Measurements from ENCODE around the gene KICS2.

Gene KICS2

GRCh38 chr12:64255249-64255648, 33.2 kb upstream of the KICS2 start:
- Histone ChIP-seq H3K27me3 (ENCODE audit: control insufficient read depth in 1 of 2, insufficient read depth in 1 of 2, low read length in 2 of 2) (no peaks in the 10 kb centered on the region), H3K23ac (ENCODE audit: low read length in 2 of 2) (no peak overlapping the region), H3K4me1 (ENCODE audit: control insufficient read depth, insufficient read depth, low read depth, low read length) (no peaks in the 10 kb centered on the region), H2BK12ac (ENCODE audit: low read length in 2 of 2) (no peak overlapping the region), H2BK120ac (ENCODE audit: low read depth, low read length) (no peak overlapping the region), H4K91ac (ENCODE audit: low read length) (no peak overlapping the region), H3K4ac (ENCODE audit: low read depth in 1 of 2, low read length in 2 of 2) (no peak overlapping the region), H2BK15ac (ENCODE audit: low read depth, poor library complexity, severe bottlenecking) (no peak overlapping the region), H3K18ac (ENCODE audit: low read depth in 1 of 2, low read length in 2 of 2) (no peak overlapping the region), H3K27ac (ENCODE audit: low read length, poor library complexity, severe bottlenecking) (no peak overlapping the region), H4K8ac (ENCODE audit: low read length) (no peak overlapping the region), H2BK5ac (ENCODE audit: low read depth, low read length, poor library complexity, severe bottlenecking) (no peak overlapping the region), H3K9me3 (ENCODE audit: control insufficient read depth, low read length) (no peaks in the 10 kb centered on the region), H2AFZ (ENCODE audit: low read depth, low read length) (no peak overlapping the region), H3K14ac (ENCODE audit: low read length in 2 of 2) (no peak overlapping the region), H3K79me1 (replicated peaks; ENCODE audit: low read length, poor library complexity, severe bottlenecking) (no peaks in the 10 kb centered on the region), H2AK5ac (ENCODE audit: low read length, severe bottlenecking) (no peak overlapping the region), H3K4me3 (ENCODE audit: insufficient read depth in 1 of 2, low read depth in 1 of 2, low read length in 2 of 2) (no peak overlapping the region), H3K9ac (ENCODE audit: low read length) (peak overlapping the region; percentile 52), H3K36me3 (ENCODE audit: control insufficient read depth in 1 of 2, insufficient read depth in 2 of 2, low read depth in 1 of 2, low read length in 2 of 2) (no peaks in the 10 kb centered on the region), H3K4me2 (ENCODE audit: low read length, poor library complexity, severe bottlenecking) (no peak overlapping the region)
- 94% methylated on average over 3 of the region's 4 CpGs for WGBS
- no peak for DNase-seq

- WGBS: no CpG with 5 or more reads among the region's 1 CpG
- no peak overlapping the region for H2BK120ac ChIP-seq (ENCODE audit: low read depth, low read length)
- no peak overlapping the region for H2AK5ac ChIP-seq (ENCODE audit: low read length, severe bottlenecking)
- no peak overlapping the region for H4K8ac ChIP-seq (ENCODE audit: low read length)
- no peak overlapping the region for H2BK12ac ChIP-seq (ENCODE audit: low read length in 2 of 2)
- H3K18ac ChIP-seq (ENCODE audit: low read depth in 1 of 2, low read length in 2 of 2): no peak overlapping the region
- H2BK5ac ChIP-seq (ENCODE audit: low read depth, low read length, poor library complexity, severe bottlenecking): no peak overlapping the region
- H3K27ac ChIP-seq (ENCODE audit: low read length, poor library complexity, severe bottlenecking): no peak overlapping the region
- H2AFZ ChIP-seq (ENCODE audit: low read depth, low read length): no peak overlapping the region
- no peaks in the 10 kb centered on the region for H3K4me1 ChIP-seq (ENCODE audit: control insufficient read depth, insufficient read depth, low read depth, low read length)
- no peak overlapping the region for H3K4ac ChIP-seq (ENCODE audit: low read depth in 1 of 2, low read length in 2 of 2)
- no peak overlapping the region for H3K23ac ChIP-seq (ENCODE audit: low read length in 2 of 2)
- H3K14ac ChIP-seq (ENCODE audit: low read length in 2 of 2): no peak overlapping the region
- no peak overlapping the region for H4K91ac ChIP-seq (ENCODE audit: low read length)
- no peak overlapping the region for H2BK15ac ChIP-seq (ENCODE audit: low read depth, poor library complexity, severe bottlenecking)
- no peak overlapping the region for H3K4me2 ChIP-seq (ENCODE audit: low read length, poor library complexity, severe bottlenecking)
- peak overlapping the region; percentile 74 for H3K9ac ChIP-seq (ENCODE audit: low read length)
- no peaks in the 10 kb centered on the region for H3K79me1 ChIP-seq (replicated peaks; ENCODE audit: low read length, poor library complexity, severe bottlenecking)
- no peak overlapping the region for H3K4me3 ChIP-seq (ENCODE audit: insufficient read depth in 1 of 2, low read depth in 1 of 2, low read length in 2 of 2)
- no peaks in the 10 kb centered on the region for H3K36me3 ChIP-seq (ENCODE audit: control insufficient read depth in 1 of 2, insufficient read depth in 2 of 2, low read depth in 1 of 2, low read length in 2 of 2)
- no peaks in the 10 kb centered on the region for H3K27me3 ChIP-seq (ENCODE audit: control insufficient read depth in 1 of 2, insufficient read depth in 1 of 2, low read length in 2 of 2)
- H3K9me3 ChIP-seq (ENCODE audit: control insufficient read depth, low read length): no peaks in the 10 kb centered on the region
- DNase-seq: no peak
Observed at GRCh38 chr12:64253356-64253755, 31.3 kb upstream of the KICS2 start.

- H3K23ac ChIP-seq (ENCODE audit: low read length in 2 of 2): no peak overlapping the region
- H3K4me1 ChIP-seq (ENCODE audit: control insufficient read depth, insufficient read depth, low read depth, low read length): no peaks in the 10 kb centered on the region
- H3K9ac ChIP-seq (ENCODE audit: low read length): peak overlapping the region; percentile 74
- no peak overlapping the region for H3K4ac ChIP-seq (ENCODE audit: low read depth in 1 of 2, low read length in 2 of 2)
- no peak overlapping the region for H4K8ac ChIP-seq (ENCODE audit: low read length)
- H3K36me3 ChIP-seq (ENCODE audit: control insufficient read depth in 1 of 2, insufficient read depth in 2 of 2, low read depth in 1 of 2, low read length in 2 of 2): no peaks in the 10 kb centered on the region
- no peak overlapping the region for H3K14ac ChIP-seq (ENCODE audit: low read length in 2 of 2)
- no peak overlapping the region for H2AFZ ChIP-seq (ENCODE audit: low read depth, low read length)
- no peak overlapping the region for H3K27ac ChIP-seq (ENCODE audit: low read length, poor library complexity, severe bottlenecking)
- WGBS: 82% methylated on average over 3 of the region's 3 CpGs
- no peak overlapping the region for H3K18ac ChIP-seq (ENCODE audit: low read depth in 1 of 2, low read length in 2 of 2)
- H2BK12ac ChIP-seq (ENCODE audit: low read length in 2 of 2): no peak overlapping the region
- H2BK15ac ChIP-seq (ENCODE audit: low read depth, poor library complexity, severe bottlenecking): no peak overlapping the region
- H3K9me3 ChIP-seq (ENCODE audit: control insufficient read depth, low read length): no peaks in the 10 kb centered on the region
- no peak for DNase-seq
- H3K27me3 ChIP-seq (ENCODE audit: control insufficient read depth in 1 of 2, insufficient read depth in 1 of 2, low read length in 2 of 2): no peaks in the 10 kb centered on the region
- no peak overlapping the region for H2AK5ac ChIP-seq (ENCODE audit: low read length, severe bottlenecking)
- no peak overlapping the region for H2BK5ac ChIP-seq (ENCODE audit: low read depth, low read length, poor library complexity, severe bottlenecking)
- H4K91ac ChIP-seq (ENCODE audit: low read length): no peak overlapping the region
- no peak overlapping the region for H3K4me3 ChIP-seq (ENCODE audit: insufficient read depth in 1 of 2, low read depth in 1 of 2, low read length in 2 of 2)
- no peak overlapping the region for H3K4me2 ChIP-seq (ENCODE audit: low read length, poor library complexity, severe bottlenecking)
- no peaks in the 10 kb centered on the region for H3K79me1 ChIP-seq (replicated peaks; ENCODE audit: low read length, poor library complexity, severe bottlenecking)
- no peak overlapping the region for H2BK120ac ChIP-seq (ENCODE audit: low read depth, low read length)
Observed at GRCh38 chr12:64252681-64253080, 30.6 kb upstream of the KICS2 start.

- H2BK5ac ChIP-seq (ENCODE audit: low read depth, low read length, poor library complexity, severe bottlenecking): no peak overlapping the region
Observed at GRCh38 chr12:64243809-64244208, 21.7 kb upstream of the KICS2 start.

More at GRCh38 chr12:64243809-64244208, 21.7 kb upstream of the KICS2 start:
- H3K4me3 ChIP-seq (ENCODE audit: insufficient read depth in 1 of 2, low read depth in 1 of 2, low read length in 2 of 2): no peak overlapping the region
- H3K14ac ChIP-seq (ENCODE audit: low read length in 2 of 2): no peak overlapping the region
- no peak overlapping the region for H4K91ac ChIP-seq (ENCODE audit: low read length)
- no peak overlapping the region for H2AFZ ChIP-seq (ENCODE audit: low read depth, low read length)
- H2BK15ac ChIP-seq (ENCODE audit: low read depth, poor library complexity, severe bottlenecking): no peak overlapping the region
- no peak overlapping the region for H3K27ac ChIP-seq (ENCODE audit: low read length, poor library complexity, severe bottlenecking)
- no peak overlapping the region for H2BK12ac ChIP-seq (ENCODE audit: low read length in 2 of 2)
- no peak overlapping the region for H4K8ac ChIP-seq (ENCODE audit: low read length)
- H2BK120ac ChIP-seq (ENCODE audit: low read depth, low read length): no peak overlapping the region
- no peak overlapping the region for H2AK5ac ChIP-seq (ENCODE audit: low read length, severe bottlenecking)
- H3K9me3 ChIP-seq (ENCODE audit: control insufficient read depth, low read length): no peaks in the 10 kb centered on the region
- no peak overlapping the region for H3K4me2 ChIP-seq (ENCODE audit: low read length, poor library complexity, severe bottlenecking)
- DNase-seq: no peak
- no peak overlapping the region for H3K4ac ChIP-seq (ENCODE audit: low read depth in 1 of 2, low read length in 2 of 2)
- H3K9ac ChIP-seq (ENCODE audit: low read length): no peak overlapping the region
- WGBS: 51% methylated on average over 3 of the region's 4 CpGs
- no peaks in the 10 kb centered on the region for H3K4me1 ChIP-seq (ENCODE audit: control insufficient read depth, insufficient read depth, low read depth, low read length)
- H3K27me3 ChIP-seq (ENCODE audit: control insufficient read depth in 1 of 2, insufficient read depth in 1 of 2, low read length in 2 of 2): no peaks in the 10 kb centered on the region
- H3K23ac ChIP-seq (ENCODE audit: low read length in 2 of 2): no peak overlapping the region
- H3K79me1 ChIP-seq (replicated peaks; ENCODE audit: low read length, poor library complexity, severe bottlenecking): no peaks in the 10 kb centered on the region
- no peak overlapping the region for H3K18ac ChIP-seq (ENCODE audit: low read depth in 1 of 2, low read length in 2 of 2)
- no peaks in the 10 kb centered on the region for H3K36me3 ChIP-seq (ENCODE audit: control insufficient read depth in 1 of 2, insufficient read depth in 2 of 2, low read depth in 1 of 2, low read length in 2 of 2)

Data from mesenchymal stem cell (in vitro differentiated cells and primary cell).